OCI-LY3 (cell line): Measurements from ENCODE around the gene FGD2.

ENCODE experiments used
- H2AFZ ChIP-seq: fragments of 200-600, 300-600 bp; shearing (Covaris generic); 2 replicates; pipeline ENCODE4 v1.6.0; 2014; ENCODE audit warnings: antibody characterized with exemption, low read depth, low read length
- H3K27ac ChIP-seq: fragments of 200-600, 300-600 bp; sonication (generic); 2 replicates; pipeline ENCODE4 v1.5.1; 2014; ENCODE audit warnings: mild to moderate bottlenecking, low read length, moderate library complexity, mixed read lengths
- H3K27me3 ChIP-seq: fragments of 200-600, 300-600 bp; sonication (generic); 2 replicates; pipeline ENCODE4 v1.6.1; 2014; ENCODE audit warnings: low read depth, low read length, mixed read lengths
- H3K36me3 ChIP-seq: fragments of 200-600, 300-600 bp; sonication (generic); replicated peaks from 2 replicates; pipeline ENCODE3; 2014; ENCODE audit warnings: low read depth, low read length, mixed read lengths
- H3K4me1 ChIP-seq: fragments of 300-600, 200-600 bp; sonication (generic); 2 replicates; pipeline ENCODE4 v1.6.1; 2014; ENCODE audit warnings: low read length, mixed read lengths
- H3K4me2 ChIP-seq: fragments of 200-600, 300-600 bp; sonication (generic); 2 replicates; pipeline ENCODE4 v1.6.1; 2014; ENCODE audit warnings: low read length, mixed read lengths
- H3K4me3 ChIP-seq: fragments of 300-600, 200-600 bp; sonication (generic); 2 replicates; pipeline ENCODE4 v1.5.1; 2014; ENCODE audit warnings: antibody characterized with exemption, mild to moderate bottlenecking, low read length, moderate library complexity
- H3K79me2 ChIP-seq: fragments of 300-600, 200-600 bp; shearing (Covaris generic); 2 replicates; pipeline ENCODE4 v1.6.1; 2014; ENCODE audit warnings: mild to moderate bottlenecking, low read length, mixed read lengths
- H3K9ac ChIP-seq: fragments of 300-600, 200-600 bp; shearing (Covaris generic); 2 replicates; pipeline ENCODE4 v1.6.0; 2014; ENCODE audit warnings: mild to moderate bottlenecking, low read length, moderate library complexity
- H3K9me3 ChIP-seq: fragments of 200-600, 300-600 bp; shearing (Covaris generic); 2 replicates; pipeline ENCODE4 v1.6.1; 2014; ENCODE audit warnings: low read length, mixed read lengths; ENCODE audit not compliant: insufficient read depth
- H4K20me1 ChIP-seq: fragments of 200-600, 300-600 bp; sonication (generic); 2 replicates; pipeline ENCODE4 v1.6.1; 2016; ENCODE audit warnings: low read length, mixed read lengths; ENCODE audit not compliant: insufficient read depth
- EZH2phosphoT487 ChIP-seq: fragments of 200-600 bp; shearing (Covaris generic); IDR thresholded peaks from 2 replicates; pipeline ENCODE4 v1.6.1; 2018; ENCODE audit warnings: antibody characterized with exemption, mixed run types, low read depth
- TF ChIP-seq, protein P1 (sequence below): fragments of 200-600, 300-600 bp; sonication (generic); IDR thresholded peaks from 2 replicates; pipeline ENCODE4 v1.5.1; 2014; ENCODE audit warnings: antibody characterized with exemption, low read length, low read depth

The FGD2 gene

DNA sequence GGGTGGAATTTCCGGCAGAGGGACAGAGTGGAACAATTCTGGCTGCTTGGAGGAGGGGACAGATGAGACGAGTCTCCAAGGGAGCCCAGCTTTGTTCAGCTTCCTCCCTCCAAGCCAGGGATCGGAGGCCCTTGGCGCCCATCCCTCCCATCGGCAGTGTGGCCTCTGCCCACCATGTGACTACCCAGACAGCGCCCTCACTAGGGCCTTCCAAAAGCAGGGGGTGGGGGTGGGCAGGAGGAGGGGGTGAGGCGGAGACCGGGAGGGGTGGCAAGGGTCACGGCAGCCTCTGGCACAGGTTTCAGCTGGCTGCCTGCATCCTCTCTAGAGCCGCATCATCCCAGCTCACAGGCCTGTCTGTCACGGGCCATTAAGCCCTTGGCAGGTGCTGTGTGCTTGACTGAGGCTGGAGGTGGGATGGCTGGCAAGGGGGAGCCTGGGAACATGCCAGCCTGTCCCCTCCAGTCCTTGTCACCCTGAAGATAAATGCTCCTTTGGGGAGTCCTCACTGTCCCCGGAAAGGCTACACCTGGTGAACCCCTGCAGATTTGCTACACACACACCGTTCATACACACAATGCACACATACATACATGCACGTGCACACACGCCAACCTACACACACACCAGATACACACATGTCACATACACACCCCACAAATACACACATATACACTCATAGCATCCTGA is 6.2 kb upstream of the FGD2 start:
- no peak overlapping the region for H3K27ac ChIP-seq
- H3K36me3 ChIP-seq, result no peaks in the 10 kb centered on the region
- TF ChIP-seq, protein P1, sequence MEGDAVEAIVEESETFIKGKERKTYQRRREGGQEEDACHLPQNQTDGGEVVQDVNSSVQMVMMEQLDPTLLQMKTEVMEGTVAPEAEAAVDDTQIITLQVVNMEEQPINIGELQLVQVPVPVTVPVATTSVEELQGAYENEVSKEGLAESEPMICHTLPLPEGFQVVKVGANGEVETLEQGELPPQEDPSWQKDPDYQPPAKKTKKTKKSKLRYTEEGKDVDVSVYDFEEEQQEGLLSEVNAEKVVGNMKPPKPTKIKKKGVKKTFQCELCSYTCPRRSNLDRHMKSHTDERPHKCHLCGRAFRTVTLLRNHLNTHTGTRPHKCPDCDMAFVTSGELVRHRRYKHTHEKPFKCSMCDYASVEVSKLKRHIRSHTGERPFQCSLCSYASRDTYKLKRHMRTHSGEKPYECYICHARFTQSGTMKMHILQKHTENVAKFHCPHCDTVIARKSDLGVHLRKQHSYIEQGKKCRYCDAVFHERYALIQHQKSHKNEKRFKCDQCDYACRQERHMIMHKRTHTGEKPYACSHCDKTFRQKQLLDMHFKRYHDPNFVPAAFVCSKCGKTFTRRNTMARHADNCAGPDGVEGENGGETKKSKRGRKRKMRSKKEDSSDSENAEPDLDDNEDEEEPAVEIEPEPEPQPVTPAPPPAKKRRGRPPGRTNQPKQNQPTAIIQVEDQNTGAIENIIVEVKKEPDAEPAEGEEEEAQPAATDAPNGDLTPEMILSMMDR, result no peak
- TF ChIP-seq EZH2phosphoT487, result no peak
- H3K9me3 ChIP-seq, result no peaks in the 10 kb centered on the region
- H3K79me2 ChIP-seq, result no peaks in the 10 kb centered on the region
- no peak overlapping the region for H3K4me2 ChIP-seq
- no peak overlapping the region for H2AFZ ChIP-seq
- H3K9ac ChIP-seq, result no peak overlapping the region
- no peak overlapping the region for H3K4me3 ChIP-seq
- H3K4me1 ChIP-seq, result peaks cover 6% of the 10 kb centered on the region
- H4K20me1 ChIP-seq, result no peaks in the 10 kb centered on the region
- H3K27me3 ChIP-seq, result peaks cover 11% of the 10 kb centered on the region

DNA sequence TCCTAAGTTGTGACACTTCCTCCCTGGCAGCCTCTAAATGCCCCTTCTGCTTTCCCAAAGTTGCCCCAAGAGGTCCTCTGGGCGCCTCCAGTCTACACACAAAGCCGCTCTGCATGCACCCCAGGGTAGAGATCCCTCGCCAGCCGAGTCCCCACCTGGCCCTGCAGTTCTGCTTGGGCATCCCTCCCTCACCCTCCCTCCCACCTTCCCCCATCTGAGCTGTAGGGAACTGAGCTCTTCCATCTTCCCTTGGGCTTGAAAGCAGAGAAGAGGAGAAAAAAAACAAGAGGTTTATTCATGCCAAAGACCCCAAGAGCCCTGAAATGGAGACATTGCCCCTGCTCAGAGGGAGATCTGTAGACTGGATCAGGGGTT is 5.7 kb upstream of the FGD2 start:
- no peak overlapping the region for H3K9ac ChIP-seq
- H3K4me2 ChIP-seq, result no peak overlapping the region
- H2AFZ ChIP-seq, result no peak overlapping the region
- peaks cover 9% of the 10 kb centered on the region for H3K27me3 ChIP-seq
- no peaks in the 10 kb centered on the region for H3K9me3 ChIP-seq
- TF ChIP-seq EZH2phosphoT487, result no peak
- TF ChIP-seq, protein P1, result no peak
- no peaks in the 10 kb centered on the region for H3K36me3 ChIP-seq
- no peaks in the 10 kb centered on the region for H4K20me1 ChIP-seq
- peaks cover 11% of the 10 kb centered on the region for H3K4me1 ChIP-seq
- no peaks in the 10 kb centered on the region for H3K79me2 ChIP-seq
- no peak overlapping the region for H3K4me3 ChIP-seq
- H3K27ac ChIP-seq, result no peak overlapping the region

DNA sequence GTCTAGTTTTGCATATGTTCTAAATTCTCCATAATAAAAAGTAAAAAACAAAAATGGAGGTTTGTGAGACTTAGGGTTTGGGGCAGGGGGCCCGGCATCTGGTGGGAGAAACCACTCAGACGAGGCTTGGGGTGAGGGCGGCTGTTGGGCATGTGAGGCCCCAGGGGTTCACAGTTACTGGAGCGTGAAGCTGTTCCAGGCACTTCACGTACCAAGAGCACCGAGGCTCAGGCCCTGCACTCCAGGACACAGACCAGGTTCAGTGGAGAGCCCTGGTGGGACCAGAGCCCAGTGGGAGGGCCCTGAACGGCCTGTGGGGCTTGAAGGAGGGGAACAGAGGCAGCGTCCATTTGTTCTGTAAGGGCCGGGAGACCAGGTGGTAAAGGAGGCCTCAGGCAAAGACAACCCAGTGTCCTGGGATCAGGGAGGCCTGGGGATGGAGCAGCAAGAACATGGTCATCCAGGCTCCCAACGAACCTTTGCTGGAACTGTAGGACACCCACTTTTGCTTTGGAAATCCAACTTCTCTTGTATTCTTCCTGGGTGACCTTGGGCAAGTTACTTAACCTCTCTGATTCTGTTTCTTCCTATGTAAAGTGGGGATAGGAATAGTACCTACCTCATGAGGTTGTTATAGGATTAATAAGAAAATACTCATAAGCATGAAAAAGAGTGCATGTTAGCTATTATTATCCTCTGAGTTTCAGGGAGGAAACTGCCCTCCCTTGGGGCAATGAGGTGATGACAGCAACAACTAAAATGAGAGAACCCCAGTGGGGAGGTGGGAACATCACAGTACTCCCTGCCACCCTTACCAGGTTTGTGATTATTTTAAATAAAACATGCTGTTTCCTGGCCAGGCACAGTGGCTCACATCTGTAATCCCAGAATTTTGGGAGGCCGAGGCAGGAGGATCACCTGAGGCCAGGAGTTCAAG is 1.1 kb upstream of the FGD2 start:
- Histone ChIP-seq H2AFZ (peak overlapping the region; percentile 4; the same call in 1 of the 2 replicates), H3K4me2 (peak overlapping the region; percentile 99), H3K9ac (peak overlapping the region; percentile 19; the same call in 1 of the 2 replicates), H3K9me3 (no peaks in the 10 kb centered on the region), H3K36me3 (peaks cover 22% of the 10 kb centered on the region), H3K79me2 (peaks cover 42% of the 10 kb centered on the region), H3K27ac (peak overlapping the region; percentile 95; the same call in 1 of the 2 replicates), H4K20me1 (peaks cover 17% of the 10 kb centered on the region), H3K4me1 (peaks cover 39% of the 10 kb centered on the region), H3K27me3 (no peaks in the 10 kb centered on the region; the same call in 1 of the 2 replicates), H3K4me3 (0 out of 2 replicates have a peak overlapping the region, but pooled peaks have one; percentile 86)
- no peak for TF ChIP-seq EZH2phosphoT487
- TF ChIP-seq, protein P1, result no peak
